ENCODE measurements around the gene FYN.

The FYN gene

GRCh38 chr6:111809766-111810165 lies 63.5 kb downstream of the FYN start:
- no peak for DNase-seq

- no peak for DNase-seq
Measured at GRCh38 chr6:111809264-111809663, 64.0 kb downstream of the FYN start.

- no peak for DNase-seq
Measured at GRCh38 chr6:111808493-111808892, 64.8 kb downstream of the FYN start.

GRCh38 chr6:111806561-111807497 lies 66.4 kb downstream of the FYN start:
- no peak for DNase-seq

GRCh38 chr6:111806165-111806547 lies 67.1 kb downstream of the FYN start:
- no peak for DNase-seq

- DNase-seq: no peak
Measured at GRCh38 chr6:111805511-111806164, 67.6 kb downstream of the FYN start.

GRCh38 chr6:111804627-111805235 lies 68.5 kb downstream of the FYN start:
- DNase-seq: peak in 1 of 56 donors; percentile 42

GRCh38 chr6:111803804-111804203 lies 69.4 kb downstream of the FYN start:
- no peak for DNase-seq

- DNase-seq: no peak
Measured at GRCh38 chr6:111803371-111803770, 69.9 kb downstream of the FYN start.

- DNase-seq: no peak
Measured at GRCh38 chr6:111802720-111803330, 70.4 kb downstream of the FYN start.

GRCh38 chr6:111802015-111802414 lies 71.2 kb downstream of the FYN start:
- DNase-seq: no peak

- no peak for DNase-seq
Measured at GRCh38 chr6:111800821-111801220, 72.4 kb downstream of the FYN start.

- no peak for DNase-seq
Measured at GRCh38 chr6:111800259-111800765, 72.9 kb downstream of the FYN start.

- DNase-seq: no peak
Measured at GRCh38 chr6:111799576-111800258, 73.5 kb downstream of the FYN start.

GRCh38 chr6:111798281-111798725 lies 74.9 kb downstream of the FYN start:
- DNase-seq: peak in 1 of 56 donors; percentile 19

GRCh38 chr6:111796310-111796918 lies 76.8 kb downstream of the FYN start:
- no peak for DNase-seq

GRCh38 chr6:111795558-111795957 lies 77.7 kb downstream of the FYN start:
- no peak for DNase-seq

GRCh38 chr6:111794727-111795452 lies 78.4 kb downstream of the FYN start:
- no peak for DNase-seq

- no peak for DNase-seq
Measured at GRCh38 chr6:111794300-111794699, 79.0 kb downstream of the FYN start.

GRCh38 chr6:111793711-111794111 lies 79.5 kb downstream of the FYN start:
- DNase-seq: no peak

Measured in nucleus accumbens (tissue), 56 donors.